GM19438 (cell line): ENCODE data around the gene AP2B1.

Experiments
- ATAC-seq: cut with Tn5 transposase; IDR thresholded peaks from one replicate; pipeline ENCODE4 v1.9.1; 2021; ENCODE audit warnings: low read depth; ENCODE audit not compliant: unreplicated experiment

AP2B1 gene

GRCh38 chr17:35618628-35619027, 31.5 kb downstream of the AP2B1 start:
- no peak for ATAC-seq

GRCh38 chr17:35621768-35622167, 34.6 kb downstream of the AP2B1 start:
- ATAC-seq = no peak

- no peak for ATAC-seq
Measured at GRCh38 chr17:35627417-35627816, 40.3 kb downstream of the AP2B1 start.

GRCh38 chr17:35630530-35631148, 43.5 kb downstream of the AP2B1 start:
- no peak for ATAC-seq

- ATAC-seq = no peak
Measured at GRCh38 chr17:35641032-35641431, 53.9 kb downstream of the AP2B1 start.

- ATAC-seq = no peak
Measured at GRCh38 chr17:35645923-35646322, 58.8 kb downstream of the AP2B1 start.

GRCh38 chr17:35651467-35651866, 64.3 kb downstream of the AP2B1 start:
- ATAC-seq = no peak

GRCh38 chr17:35653619-35654361, 66.7 kb downstream of the AP2B1 start:
- ATAC-seq = no peak

- no peak for ATAC-seq
Measured at GRCh38 chr17:35655303-35655702, 68.2 kb downstream of the AP2B1 start.

GRCh38 chr17:35660902-35661301, 73.8 kb downstream of the AP2B1 start:
- no peak for ATAC-seq

GRCh38 chr17:35664685-35665084, 77.6 kb downstream of the AP2B1 start:
- ATAC-seq = no peak

- no peak for ATAC-seq
Measured at GRCh38 chr17:35665662-35666061, 78.5 kb downstream of the AP2B1 start.

GRCh38 chr17:35666070-35666469, 78.9 kb downstream of the AP2B1 start:
- no peak for ATAC-seq

- no peak for ATAC-seq
Measured at GRCh38 chr17:35666967-35667532, 79.9 kb downstream of the AP2B1 start.

GRCh38 chr17:35668802-35669201, 81.7 kb downstream of the AP2B1 start:
- no peak for ATAC-seq

- ATAC-seq = no peak
Measured at GRCh38 chr17:35674552-35674951, 87.4 kb downstream of the AP2B1 start.

GRCh38 chr17:35676441-35676840, 89.3 kb downstream of the AP2B1 start:
- no peak for ATAC-seq

GRCh38 chr17:35679007-35679682, 92.0 kb downstream of the AP2B1 start:
- no peak for ATAC-seq

GRCh38 chr17:35683591-35683990, 96.5 kb downstream of the AP2B1 start:
- ATAC-seq = no peak

GRCh38 chr17:35684055-35684802, 97.1 kb downstream of the AP2B1 start:
- ATAC-seq = no peak
